NK-92 (cell line): ENCODE data around the gene MDFIC.
"Not testable (repeated sequence)": the region's sequence is repeated elsewhere in the genome, so short reads cannot be mapped to it uniquely, and the experiment has no call there.

Experiments
- DNase-seq: peaks from one replicate; lab custom pipeline; 2025; ENCODE audit not compliant: unreplicated experiment; lab: John Stamatoyannopoulos, UW

The MDFIC gene, protein sequence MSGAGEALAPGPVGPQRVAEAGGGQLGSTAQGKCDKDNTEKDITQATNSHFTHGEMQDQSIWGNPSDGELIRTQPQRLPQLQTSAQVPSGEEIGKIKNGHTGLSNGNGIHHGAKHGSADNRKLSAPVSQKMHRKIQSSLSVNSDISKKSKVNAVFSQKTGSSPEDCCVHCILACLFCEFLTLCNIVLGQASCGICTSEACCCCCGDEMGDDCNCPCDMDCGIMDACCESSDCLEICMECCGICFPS

DNA sequence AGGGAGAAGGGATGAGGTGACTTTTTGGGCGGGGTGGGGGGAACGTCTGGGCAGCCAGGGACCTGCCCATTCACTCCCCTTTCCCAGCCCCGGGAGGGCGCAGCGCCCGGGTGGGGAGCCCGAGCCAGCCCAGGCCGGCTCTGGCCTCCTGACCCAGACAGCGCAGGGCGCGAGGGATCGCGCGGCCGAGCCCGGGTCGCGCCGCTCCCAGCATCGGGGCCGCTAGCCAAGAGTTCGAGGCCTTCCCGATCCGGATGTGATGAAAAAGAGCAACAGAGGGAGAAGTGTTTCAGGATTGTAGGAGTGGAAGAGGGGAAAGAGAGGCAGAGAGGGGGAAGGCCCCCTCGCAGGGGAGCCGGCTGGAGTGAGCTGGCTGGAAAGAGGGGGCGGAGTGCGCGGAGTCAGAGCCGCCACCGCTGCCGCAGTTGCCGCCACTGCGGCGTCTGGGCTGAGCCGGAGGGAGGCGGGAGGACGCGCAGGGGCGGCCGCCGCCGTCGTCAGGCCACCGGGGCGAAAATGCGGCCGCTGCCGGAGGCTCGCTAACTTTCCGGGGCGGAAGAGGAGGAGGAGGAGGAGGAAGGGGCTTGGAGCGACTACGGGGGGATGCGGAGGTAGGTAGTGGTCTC is at the start of gene MDFIC:
MDFIC (plus strand) TSS at position 69 of the 626 bp plus-strand sequence. CDS start 940 bp downstream, outside the sequence.
- DNase-seq: no peak

DNA sequence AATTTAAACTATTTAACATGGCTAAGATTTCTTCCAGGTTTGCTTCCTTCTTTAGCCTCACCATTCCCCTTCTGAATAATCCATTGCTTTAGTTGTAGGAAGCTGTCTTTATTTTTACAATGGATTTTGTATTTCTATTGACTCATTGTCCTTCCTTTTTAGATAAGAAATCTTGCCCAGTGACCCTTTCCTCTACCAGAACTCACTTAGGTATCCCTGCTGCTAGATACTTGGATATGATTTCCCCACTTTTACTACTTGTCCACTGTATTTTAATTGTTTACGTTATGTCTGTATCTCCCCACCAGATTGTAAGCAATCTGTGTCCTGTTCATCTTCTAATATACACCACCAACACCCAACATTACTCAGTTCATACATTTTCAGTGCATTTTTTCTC is 47.7 kb upstream of the MDFIC start:
- DNase-seq: no peak

DNA sequence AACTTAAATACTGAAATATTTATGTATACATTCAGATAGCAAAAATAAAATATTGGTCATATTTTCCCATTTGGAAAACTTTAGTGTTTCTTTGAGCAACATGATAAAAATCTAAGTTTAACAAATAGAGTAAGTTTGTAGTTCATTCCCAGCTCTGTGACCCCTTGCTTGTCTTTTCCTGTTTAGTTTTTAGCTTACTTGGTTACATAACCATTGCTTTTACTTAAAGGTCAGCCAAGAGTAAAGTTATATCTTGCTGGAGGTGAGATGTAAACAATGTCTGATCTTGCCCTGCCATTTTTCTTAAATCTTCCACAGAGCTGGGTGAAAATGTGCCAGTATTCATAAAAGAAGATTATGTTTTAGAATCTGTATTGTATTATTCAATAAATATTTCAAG is 46.7 kb upstream of the MDFIC start:
- DNase-seq: no peak

DNA sequence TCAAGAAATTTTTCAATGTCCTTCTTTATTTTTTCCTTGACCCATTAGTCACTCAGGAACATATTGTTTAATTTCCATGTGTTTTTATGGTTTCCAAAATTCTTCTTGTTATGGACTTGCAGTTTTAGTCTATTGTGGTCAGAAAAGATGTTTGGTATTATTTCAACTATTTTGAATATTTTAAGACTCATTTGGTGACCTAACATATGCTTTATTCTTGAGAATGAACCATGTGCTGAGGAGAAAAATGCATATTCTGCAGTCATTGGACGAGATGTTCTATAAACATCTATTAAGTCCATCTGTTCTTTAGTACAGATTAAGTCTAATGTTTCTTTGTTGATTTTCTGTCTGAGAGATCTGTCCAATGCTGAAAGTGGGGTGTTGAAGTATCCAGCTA is 42.3 kb upstream of the MDFIC start:
- DNase-seq: no peak

DNA sequence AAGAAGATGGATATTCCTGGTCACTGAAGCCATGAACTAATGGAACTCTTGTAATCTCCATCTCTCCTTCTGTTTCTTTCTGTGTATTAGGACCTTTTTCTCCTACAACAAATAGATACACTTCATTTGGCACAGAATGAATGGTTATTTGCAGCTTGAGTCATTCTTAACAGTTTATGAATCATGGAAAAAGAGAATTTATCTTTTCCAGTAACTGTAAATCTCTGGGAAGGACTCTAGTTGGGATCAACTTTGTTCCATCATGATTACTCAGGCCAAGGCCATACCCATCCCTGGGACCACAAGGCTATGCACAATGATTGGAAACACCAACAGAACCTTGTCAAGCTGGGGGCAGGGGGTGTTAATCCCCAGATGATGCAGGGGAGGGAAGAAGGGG is 36.1 kb upstream of the MDFIC start:
- DNase-seq: no peak

DNA sequence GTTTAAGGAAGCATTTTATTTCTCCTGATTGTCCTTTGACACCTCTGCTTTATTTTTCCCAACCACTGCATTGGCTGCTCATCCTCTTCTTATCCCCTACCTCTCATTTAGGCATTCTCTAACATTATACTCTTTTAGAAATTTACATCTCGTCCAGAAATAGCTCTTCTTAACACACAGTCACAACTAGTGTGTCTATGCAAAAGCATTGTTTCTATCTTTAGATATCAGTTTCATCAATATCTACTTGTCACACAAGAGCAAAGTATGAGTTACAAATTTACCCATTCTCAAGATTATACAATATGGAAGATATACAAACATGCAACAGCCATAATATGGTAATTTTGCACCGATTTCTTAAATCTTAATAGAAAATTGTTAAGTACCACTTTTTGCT is 35.7 kb upstream of the MDFIC start:
- DNase-seq: no peak

DNA sequence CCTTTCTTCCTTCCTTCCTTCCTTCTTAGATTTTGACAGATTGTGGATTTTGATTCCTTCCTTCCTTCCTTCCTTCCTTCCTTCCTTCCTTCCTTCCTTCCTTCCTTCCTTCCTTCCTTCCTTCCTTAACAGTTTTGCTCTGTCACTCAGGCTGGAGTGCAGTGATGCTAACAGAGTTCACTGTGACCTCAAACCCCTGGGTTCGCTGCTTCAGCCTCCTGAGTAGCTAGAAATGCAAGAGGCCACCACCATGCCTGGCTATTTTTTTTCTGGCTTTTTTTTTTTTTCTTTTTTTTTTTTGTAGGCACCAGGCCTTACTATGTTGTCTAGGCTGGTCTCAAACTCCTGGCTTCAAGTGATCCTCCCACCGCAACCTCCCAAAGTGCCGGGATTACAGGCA is 32.8 kb upstream of the MDFIC start:
- not testable (repeated sequence) for DNase-seq

DNA sequence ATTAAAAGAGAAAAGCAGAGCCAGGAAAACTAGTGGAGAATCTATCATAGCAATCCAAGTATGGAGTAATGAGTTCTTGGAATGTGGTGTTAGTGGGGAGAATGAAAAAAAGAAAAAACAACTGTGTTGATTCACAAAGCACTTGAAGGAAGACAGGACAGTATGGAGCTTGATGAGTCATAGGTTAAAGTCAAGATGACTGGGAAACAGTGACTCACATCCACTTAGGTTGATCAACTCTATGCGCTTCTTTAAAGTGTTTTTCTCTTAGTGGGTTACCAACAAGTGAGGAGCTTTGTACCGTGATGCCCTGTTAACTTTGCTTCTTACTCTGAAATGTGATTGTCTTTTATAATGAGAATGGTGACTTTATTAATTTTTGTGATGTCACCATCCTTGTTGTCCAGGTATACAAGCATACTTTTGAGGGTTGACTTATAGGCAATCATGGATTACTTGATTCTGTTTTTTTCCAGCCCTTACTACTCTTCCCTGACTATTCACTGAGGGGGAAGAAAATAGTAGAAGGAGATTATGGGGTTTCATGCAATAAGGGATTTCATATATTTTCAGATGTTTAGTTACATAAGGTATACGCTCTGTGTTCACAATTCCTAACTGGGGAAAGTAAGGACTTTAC is 32.1 kb upstream of the MDFIC start:
- no peak for DNase-seq

DNA sequence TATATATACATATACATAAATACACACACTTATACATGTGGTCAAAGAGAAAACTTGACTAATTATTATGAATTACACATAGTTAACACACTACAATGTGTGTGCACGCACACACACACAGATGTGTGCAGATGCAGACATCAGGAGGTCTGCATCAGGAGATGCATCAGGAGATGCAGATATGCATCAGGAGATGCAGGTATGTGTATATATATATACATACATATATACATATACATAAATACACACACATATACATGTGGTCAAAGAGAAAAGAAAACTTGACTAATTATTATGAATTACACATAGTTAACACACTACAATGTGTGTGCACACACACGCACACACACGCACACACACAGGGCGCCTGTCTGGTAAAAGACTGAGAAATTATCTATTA is 31.3 kb upstream of the MDFIC start:
- DNase-seq: no peak

DNA sequence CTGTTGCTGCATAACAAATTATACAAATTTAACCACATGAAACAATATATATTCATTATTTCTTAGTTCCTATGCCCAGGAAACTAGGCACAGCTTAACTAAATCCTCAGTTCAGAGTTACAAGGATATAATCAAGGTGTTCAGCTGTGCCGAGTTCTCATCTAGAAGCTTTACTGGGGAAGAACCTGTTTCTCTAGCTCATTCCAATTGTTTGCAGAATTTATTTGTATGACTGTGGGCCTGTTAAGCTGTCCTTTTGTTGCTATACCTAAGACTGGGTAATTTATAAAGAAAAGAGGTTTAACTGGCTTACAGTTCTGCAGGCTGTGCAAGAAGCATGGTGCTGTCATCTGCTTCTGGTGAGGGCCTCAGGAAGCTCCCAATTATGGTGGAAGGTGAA is 21.8 kb upstream of the MDFIC start:
- DNase-seq: no peak

DNA sequence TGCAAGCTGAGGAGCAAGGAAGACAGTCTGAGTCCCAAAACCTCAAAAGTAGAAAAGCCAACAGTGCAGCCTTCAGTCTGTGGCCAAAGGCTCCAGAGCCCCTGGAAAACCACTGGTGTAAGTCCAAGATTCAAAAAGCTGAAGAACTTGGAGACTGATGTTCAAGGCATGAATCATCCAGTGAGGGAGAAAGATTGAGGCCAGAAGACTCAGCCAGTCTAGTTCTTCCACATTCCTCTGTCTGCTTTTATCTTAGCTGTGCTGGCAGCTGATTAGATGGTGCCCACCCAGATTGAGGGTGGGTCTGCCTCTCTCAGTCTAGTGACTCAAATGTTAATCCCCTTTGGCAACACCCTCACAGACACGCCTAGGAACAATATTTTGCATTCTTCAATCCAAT is 20.1 kb upstream of the MDFIC start:
- DNase-seq: no peak

DNA sequence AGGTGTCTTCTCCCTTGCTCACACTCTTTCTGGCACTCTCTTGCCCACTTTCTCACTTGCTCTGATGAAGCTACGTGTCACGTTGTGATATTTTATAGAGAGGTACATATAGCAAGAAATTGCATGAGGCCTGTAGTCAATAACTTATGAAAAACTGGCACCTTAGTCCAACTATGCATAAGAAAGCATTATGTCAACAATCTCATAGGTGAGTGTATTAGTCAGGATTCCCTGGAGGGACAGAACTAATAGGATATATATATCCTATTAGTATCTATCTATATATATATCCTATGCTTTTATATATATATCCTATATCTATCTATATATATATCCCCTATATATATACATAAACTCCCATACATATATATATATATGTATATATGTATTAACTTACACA is 18.8 kb upstream of the MDFIC start:
- no peak for DNase-seq

DNA sequence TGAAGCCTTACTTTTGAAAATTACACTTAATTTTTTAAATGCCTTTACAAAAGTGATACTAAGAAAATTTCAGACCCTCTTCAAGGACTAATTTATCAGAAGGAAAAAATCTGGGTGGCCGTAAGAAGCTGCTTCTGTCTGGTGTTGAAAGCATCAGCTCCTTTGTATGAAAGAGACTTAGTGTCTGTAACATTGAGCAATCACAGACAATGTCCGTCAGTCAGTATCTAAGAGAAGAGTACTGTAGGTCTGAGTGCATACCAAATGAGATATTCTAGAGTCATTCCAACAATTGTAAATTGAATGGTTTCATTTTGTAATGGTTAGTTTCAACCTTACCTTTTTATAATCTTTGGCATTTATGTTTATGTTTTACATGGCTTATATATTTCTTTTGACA is 11.1 kb upstream of the MDFIC start:
- DNase-seq: no peak

DNA sequence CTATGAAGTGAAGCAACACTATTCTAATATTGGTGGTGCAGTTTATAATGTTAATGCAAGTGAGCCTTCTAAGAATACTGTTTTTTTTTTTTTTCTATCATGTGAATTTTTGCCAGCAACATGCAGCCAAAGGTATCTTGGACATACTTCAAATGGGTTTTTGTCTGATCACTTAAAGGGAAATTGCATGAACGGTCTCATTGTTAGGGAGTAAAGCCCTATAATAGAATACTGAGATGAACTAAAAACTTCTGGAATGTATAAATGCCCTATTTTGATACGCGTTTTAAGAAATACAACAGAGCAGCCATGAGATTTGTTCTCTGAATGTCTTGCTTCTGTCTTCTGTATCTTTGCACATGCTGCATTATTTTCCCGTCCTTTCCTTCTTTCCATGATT is 10.5 kb upstream of the MDFIC start:
- DNase-seq: no peak

DNA sequence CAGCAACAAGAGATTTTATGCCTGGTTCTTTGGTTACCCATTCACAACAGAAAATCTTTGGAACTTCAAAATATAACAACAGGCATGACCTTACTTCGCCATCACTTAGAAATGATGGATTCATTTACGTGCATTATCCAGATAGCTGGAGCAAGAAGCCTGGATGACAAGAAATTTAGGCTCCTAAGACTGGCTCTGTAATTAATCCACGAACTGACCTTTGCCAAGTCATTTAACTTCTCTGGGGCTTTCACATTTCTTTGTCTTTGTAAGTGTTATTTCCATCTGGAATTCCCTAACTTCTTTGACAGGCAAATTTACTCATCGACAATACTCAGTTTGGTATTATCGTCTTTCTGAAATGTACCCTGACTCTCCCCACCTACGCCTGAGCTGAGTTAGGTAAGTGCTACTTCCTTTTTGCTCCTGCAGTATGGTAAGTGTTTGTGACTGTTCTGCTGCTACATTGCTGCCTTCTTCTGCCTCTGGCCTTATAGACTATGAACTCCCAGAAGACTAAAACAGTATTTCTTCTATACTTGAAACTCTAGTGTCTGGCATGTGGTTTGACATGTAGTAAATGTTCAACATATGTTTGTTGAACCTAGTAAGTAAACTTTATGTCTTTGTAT is 5.5 kb upstream of the MDFIC start:
- no peak for DNase-seq

DNA sequence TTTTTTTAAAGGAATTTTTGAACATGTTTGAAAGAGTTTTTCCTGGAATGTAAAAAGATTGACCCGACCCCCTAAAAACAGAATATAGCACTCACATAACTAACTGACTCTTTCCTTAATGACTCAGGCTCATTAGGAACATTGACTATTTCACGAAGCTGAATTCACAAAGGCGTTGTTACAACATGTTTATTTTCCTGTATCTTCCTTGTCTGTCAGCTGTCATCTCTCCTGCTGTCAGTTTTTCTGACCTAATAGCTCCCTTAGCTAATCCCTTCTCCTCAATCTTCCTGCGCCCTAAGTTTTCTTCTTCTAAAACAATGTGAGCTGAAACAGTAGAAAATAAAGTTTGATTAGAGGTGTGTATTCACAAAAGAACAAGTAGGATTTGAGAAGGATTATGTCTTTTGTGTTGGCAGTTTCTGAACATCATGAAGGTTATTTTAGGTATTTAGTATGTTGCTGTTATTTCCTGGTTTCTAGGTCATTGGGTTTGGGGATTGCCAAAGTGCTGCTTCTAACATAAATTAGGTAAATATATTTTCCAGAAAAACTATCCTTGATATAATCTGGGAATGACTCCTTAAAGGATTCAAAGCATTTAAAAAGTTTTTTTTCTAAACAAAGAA is 4.6 kb upstream of the MDFIC start:
- DNase-seq: no peak

DNA sequence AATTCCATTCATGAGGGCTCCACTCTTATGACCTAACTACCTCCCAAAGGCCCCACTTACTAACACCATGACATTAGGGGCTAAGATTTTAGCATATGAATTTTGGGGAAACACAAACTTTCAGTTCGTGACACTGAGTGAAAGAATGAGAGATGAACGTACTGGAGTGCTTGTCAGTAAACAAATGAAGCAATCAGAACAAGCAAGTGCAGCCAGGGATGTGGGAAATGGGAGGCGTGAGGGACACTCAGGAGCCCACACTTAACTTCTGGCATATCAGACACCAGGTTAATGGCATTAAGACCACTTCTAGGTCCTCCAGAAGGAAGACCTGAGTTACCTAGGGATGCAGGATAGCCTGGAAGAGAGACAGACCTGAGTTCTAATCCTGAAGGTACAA is 2.3 kb upstream of the MDFIC start:
- no peak for DNase-seq

DNA sequence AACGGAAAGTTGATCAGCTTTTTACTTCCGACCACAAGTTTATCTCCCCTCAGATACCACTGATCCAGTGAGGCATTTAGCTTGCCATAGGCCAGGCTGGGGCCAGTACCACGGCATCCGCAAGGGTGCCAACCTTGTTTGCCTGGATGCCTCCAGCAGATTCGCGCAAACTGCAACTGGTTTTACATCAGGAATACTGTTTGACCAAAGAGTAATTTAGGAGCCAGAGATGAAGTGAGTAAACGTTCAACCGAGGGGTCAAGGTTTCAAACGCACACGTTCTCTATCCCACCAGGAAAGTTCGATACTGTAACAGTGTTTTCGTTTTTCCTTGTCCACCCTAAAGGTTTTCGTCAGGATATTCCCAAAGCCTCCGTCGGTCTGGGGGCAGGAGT is 266 bp upstream of the MDFIC start:
- no peak for DNase-seq

DNA sequence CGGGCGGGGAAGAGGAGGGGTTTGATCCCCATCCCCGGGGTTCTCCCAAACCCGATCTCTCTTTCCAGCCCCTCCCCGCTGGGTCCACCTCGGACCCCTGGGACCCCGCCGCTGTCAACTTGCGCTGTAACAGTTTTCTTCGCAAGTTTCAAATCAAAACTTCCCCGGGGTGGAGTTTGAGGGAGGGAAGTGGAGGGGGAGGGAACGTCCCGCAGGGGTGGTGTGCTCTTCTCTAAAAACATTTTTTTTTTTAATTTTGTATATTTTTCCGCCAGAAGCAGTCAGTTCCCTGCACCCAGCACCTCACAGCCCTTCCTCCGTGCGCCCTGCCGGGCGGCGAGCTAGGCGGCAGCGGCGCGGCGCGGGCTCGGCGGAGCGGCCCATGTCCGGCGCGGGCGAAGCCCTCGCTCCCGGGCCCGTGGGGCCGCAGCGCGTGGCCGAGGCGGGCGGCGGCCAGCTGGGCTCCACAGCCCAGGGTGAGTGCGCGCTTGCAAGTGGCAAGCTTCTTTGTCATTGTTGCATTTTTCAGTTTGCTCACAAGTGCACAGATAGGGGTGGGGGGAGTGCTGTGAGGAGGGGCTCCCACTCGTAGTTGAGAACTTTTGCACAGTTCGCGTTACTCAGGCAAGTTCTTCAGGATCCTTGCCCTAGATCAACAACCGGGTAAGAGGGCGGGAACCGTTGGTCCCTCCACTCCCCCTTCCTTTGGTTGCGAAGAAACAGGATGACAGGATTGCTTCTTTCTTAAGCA is 933 bp downstream of the MDFIC start:
- DNase-seq: no peak

DNA sequence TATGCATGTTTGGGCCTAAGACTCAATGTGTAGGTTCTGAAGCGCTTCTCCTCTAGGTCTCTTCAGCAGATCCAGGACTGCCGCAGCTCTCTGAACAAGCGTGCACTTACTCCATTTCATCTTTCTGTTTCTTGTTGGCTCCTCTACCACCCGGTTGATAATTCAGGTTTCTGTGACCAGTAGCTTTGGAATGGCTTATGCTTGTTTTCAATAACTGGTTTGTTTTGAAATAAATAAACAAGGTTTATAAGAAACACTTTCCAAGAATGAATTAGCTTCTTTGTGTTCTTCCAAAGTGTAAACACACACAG is 1.5 kb downstream of the MDFIC start:
- no peak for DNase-seq

DNA sequence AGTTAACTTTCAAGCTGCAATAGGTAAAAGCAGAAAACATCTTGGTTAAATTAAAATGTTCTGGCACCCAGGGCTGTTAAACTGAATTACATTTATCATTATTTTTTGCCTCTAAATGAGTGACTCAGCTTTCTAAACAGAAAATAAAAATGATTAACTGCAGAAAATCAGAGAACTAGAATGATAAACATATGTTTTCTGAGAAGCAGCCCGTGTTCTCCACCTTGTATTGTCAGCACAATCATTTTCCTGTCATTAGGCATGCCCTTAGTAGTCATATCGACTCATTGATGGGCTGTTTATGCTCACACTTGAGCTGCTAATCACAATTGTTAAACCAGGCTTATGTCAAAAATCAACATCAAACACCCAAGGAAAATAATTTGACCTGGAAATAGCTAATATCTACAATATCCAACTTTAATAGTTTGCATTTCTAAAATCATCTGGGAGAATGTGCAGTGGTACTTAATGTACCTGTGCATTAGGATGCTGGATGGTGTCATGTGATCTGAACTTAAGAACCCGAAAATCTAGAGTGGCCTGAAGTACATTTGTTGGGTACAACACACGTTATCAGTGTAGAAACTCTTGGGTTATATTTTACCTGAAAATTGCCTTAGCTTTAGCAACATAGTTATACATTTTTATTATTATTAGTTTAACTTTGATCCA is 2.3 kb downstream of the MDFIC start:
- no peak for DNase-seq
